D721Med (cell line): Measurements from ENCODE around the gene CCDC17.

ENCODE experiments used
- DNase-seq: peaks from one replicate; pipeline ENCODE4 v3.0.0; 2011; ENCODE audit warnings: low spot score; ENCODE audit not compliant: insufficient read length
- FAIRE-seq: peaks from 2 replicates; lab custom pipeline; 2011; peaks lifted over from hg19 to GRCh38; lab: Jason Lieb, UNC
- TF ChIP-seq, protein P1 (sequence below): IDR thresholded peaks from 2 replicates; pipeline ENCODE4 v1.5.1; 2012; ENCODE audit warnings: mild to moderate bottlenecking, control low read depth; ENCODE audit not compliant: insufficient read depth; ENCODE audit errors: missing control alignments

CCDC17 gene

DNA sequence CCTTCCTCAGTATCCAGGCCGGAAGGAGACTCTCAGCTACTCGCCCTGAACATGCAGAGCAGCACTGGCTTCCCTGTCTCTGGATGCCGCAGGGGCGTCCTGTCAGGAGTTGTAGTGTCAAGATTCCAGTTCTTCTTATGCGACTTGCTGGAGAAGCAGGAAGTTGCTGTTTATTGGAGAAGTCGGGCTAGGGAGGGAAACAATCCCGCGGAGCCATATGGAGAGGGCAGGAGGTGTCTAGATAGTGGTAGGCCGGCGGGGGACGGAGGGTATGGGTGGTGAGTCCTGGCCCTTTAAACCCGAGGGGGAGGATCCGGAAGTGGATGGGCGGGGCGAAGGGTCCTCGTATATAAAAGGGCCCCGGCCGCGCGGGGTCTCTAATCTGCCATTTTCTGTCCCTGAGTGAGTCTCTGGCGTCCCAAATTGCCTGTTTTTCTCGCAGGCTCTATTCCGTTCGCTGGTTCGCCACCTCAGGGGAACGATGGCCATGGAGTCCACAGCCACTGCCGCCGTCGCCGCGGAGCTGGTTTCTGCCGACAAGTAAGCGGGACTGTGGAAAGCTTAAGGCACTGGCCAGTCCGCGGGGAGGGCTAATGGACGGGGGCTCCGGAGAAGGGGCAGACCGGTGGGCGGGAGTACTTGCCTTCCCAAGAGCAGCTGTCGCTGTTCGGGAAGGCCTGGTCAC is 40.0 kb downstream of the CCDC17 start, which contains the start of gene NASP:
NASP (plus strand) TSS at position 376 of the 685 bp plus-strand sequence; CDS start at position 482, 106 bp downstream.
- DNase-seq = peak; percentile 50
- FAIRE-seq = no peak
- TF ChIP-seq, protein P1, sequence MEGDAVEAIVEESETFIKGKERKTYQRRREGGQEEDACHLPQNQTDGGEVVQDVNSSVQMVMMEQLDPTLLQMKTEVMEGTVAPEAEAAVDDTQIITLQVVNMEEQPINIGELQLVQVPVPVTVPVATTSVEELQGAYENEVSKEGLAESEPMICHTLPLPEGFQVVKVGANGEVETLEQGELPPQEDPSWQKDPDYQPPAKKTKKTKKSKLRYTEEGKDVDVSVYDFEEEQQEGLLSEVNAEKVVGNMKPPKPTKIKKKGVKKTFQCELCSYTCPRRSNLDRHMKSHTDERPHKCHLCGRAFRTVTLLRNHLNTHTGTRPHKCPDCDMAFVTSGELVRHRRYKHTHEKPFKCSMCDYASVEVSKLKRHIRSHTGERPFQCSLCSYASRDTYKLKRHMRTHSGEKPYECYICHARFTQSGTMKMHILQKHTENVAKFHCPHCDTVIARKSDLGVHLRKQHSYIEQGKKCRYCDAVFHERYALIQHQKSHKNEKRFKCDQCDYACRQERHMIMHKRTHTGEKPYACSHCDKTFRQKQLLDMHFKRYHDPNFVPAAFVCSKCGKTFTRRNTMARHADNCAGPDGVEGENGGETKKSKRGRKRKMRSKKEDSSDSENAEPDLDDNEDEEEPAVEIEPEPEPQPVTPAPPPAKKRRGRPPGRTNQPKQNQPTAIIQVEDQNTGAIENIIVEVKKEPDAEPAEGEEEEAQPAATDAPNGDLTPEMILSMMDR = no peak

DNA sequence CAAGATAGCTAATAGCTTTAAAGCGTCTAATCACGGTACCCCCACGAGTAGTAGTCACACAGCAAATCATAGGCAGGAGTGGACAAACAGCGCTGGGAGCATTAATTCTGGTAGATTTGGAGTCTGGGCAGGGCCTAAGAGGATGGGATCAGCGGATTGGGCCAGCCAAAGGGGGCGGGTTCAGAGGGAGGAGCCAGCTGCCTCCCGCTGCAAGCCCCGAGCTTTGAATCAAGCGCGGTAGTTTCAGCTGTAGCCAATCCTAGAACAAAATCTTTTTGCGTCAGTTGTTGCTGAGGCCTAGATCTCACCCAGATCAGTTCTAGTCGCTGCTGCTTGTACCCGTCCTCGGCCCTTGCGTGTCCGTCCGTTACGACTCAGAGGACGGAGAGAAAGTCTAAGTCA is 40.6 kb downstream of the CCDC17 start:
- no peak for FAIRE-seq
- DNase-seq = peak; percentile 84
- TF ChIP-seq, protein P1 = no peak

DNA sequence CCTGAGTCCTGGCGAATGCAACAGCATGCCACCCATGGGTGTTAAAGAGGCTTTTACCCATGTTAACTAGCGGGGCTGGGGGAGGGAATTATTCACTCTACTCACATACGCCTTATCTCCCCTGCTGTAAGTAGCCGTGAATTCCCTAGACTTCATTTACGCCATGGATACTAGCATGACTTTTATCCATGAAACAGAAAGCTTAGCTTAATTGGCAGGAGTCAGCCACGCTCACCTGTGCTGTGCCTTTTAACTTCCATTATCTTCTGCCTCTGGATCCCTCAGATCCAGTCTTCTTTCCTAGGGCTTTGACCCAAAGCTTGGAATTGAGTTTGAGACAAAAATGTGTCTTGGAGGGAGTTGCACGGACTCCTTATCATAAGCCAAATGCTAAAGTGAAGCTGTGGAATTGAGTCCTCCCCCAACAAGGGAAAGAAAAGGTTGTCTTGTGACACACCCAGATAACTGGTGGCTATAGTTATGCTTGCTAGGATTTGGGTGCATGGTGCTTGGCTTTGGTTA is 49.7 kb downstream of the CCDC17 start:
- no peak for FAIRE-seq
- TF ChIP-seq, protein P1 = no peak
- no peak for DNase-seq

DNA sequence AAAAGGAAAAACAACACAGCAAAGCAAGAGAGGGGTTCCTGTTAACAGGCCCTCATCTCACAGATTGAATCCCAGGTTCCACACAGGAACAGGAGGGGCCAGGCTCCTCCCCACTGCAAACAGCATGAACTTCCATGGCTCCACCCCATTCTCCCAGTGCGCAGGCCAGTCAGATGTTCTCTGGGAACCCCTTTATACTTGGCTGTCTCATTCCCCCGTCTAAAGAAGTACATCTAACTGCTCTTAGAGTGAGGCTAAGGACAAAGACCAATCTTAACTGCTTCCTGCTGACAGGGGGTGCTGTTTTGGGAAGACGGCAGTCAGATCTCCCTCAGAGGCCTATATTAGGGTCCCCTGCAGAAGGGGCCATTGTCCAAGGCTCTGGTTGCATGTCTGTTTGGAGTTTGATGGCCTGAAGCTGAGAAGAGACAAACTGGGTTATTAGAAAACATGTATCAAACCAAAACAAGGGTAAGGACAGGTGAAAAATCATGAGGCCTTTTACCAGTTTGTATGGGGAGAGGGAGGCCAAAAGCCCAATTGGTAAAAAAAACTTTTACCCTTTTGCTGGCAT is 50.5 kb downstream of the CCDC17 start:
- TF ChIP-seq, protein P1 = no peak
- no peak for FAIRE-seq
- DNase-seq = no peak

DNA sequence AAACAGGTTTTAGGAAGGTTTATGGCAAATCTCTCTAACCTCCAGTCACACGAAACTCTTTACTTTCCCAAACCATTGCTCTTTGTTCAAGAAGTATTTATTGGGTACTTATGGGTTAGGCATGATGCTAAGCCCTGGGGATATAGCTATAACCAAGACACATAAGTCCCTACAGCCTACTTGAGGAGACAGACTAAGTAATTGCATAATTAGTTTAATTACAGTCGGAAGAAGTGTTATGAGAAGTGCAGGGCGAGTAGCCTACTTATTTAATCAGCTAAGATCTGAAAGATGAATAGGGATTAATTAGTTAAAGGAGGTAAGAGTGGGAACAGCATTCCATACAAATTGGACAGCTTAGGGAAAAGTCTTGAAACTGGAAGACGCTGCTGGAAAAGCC is 53.2 kb downstream of the CCDC17 start:
- TF ChIP-seq, protein P1 = no peak
- no peak for FAIRE-seq
- DNase-seq = no peak
